8988T (cell line): ENCODE measurements around the gene TAS1R2.
"Not testable (repeated sequence)": the region's sequence is repeated elsewhere in the genome, so short reads cannot be mapped to it uniquely, and the experiment has no call there.

Experiments
- DNase-seq: peaks from one replicate; pipeline ENCODE4 v3.0.0; 2011

Gene TAS1R2

GRCh38 chr1:18859560-18859959 is at the start of gene TAS1R2:
TSS of gene TAS1R2 (minus strand) at chr1:18859660. CDS start at chr1:18859660, 0 bp downstream.
- no peak for DNase-seq

- DNase-seq, result no peak
These were observed 48.7 kb upstream of the TAS1R2 start for GRCh38 chr1:18907917-18908845.

GRCh38 chr1:18907021-18907916 is 47.8 kb upstream of the TAS1R2 start:
- DNase-seq, result peak; percentile 54

- DNase-seq, result no peak
These were observed 43.9 kb upstream of the TAS1R2 start for GRCh38 chr1:18903291-18903756.

- DNase-seq, result peak; percentile 90
These were observed 43.2 kb upstream of the TAS1R2 start, which contains the start of gene ALDH4A1 for GRCh38 chr1:18902523-18903290. TSS of gene ALDH4A1 (minus strand) at chr1:18902555. CDS start at chr1:18902523, 32 bp downstream.

GRCh38 chr1:18901952-18902522 is 42.6 kb upstream of the TAS1R2 start:
- no peak for DNase-seq

GRCh38 chr1:18901147-18901951 is 41.9 kb upstream of the TAS1R2 start:
- DNase-seq, result no peak

- DNase-seq, result no peak
These were observed 40.9 kb upstream of the TAS1R2 start for GRCh38 chr1:18900303-18900841.

GRCh38 chr1:18899363-18900049 is 40.0 kb upstream of the TAS1R2 start:
- DNase-seq, result no peak

- no peak for DNase-seq
These were observed 39.1 kb upstream of the TAS1R2 start for GRCh38 chr1:18898567-18898966.

- DNase-seq, result no peak
These were observed 35.9 kb upstream of the TAS1R2 start for GRCh38 chr1:18895317-18895716.

GRCh38 chr1:18893120-18893519 is 33.7 kb upstream of the TAS1R2 start:
- DNase-seq, result no peak

- not testable (repeated sequence) for DNase-seq
These were observed 32.4 kb upstream of the TAS1R2 start for GRCh38 chr1:18891858-18892257.

GRCh38 chr1:18891426-18891780 is 31.9 kb upstream of the TAS1R2 start:
- no peak for DNase-seq

GRCh38 chr1:18890706-18891425 is 31.4 kb upstream of the TAS1R2 start:
- DNase-seq, result no peak

- no peak for DNase-seq
These were observed 26.5 kb upstream of the TAS1R2 start for GRCh38 chr1:18886003-18886335.

GRCh38 chr1:18885311-18886002 is 26.0 kb upstream of the TAS1R2 start:
- no peak for DNase-seq

GRCh38 chr1:18884727-18885126 is 25.3 kb upstream of the TAS1R2 start:
- DNase-seq, result no peak

GRCh38 chr1:18884419-18884717 is 24.9 kb upstream of the TAS1R2 start:
- DNase-seq, result no peak
